Neuronal stem cell (in vitro differentiated cells): ENCODE measurements around the gene CITED1.

Experiments used
- DNase-seq: peaks from one replicate; pipeline ENCODE4 v3.0.0-alpha.2; 2013; ENCODE audit warnings: low spot score
- H2AFZ ChIP-seq: one replicate; pipeline ENCODE4 v1.6.1; 2013; ENCODE audit warnings: mild to moderate bottlenecking, low read length, inconsistent platforms
- H2AK5ac ChIP-seq: 2 replicates; pipeline ENCODE4 v1.6.1; 2013; ENCODE audit warnings: low read depth, mild to moderate bottlenecking, inconsistent platforms, low read length, moderate library complexity, mixed read lengths
- H2BK120ac ChIP-seq: 2 replicates; pipeline ENCODE4 v1.6.1; 2013; ENCODE audit warnings: low read depth, mild to moderate bottlenecking, inconsistent platforms, low read length, moderate library complexity, mixed read lengths
- H2BK12ac ChIP-seq: one replicate; pipeline ENCODE4 v1.6.1; 2013; ENCODE audit warnings: low read length, inconsistent platforms
- H2BK15ac ChIP-seq: 2 replicates; pipeline ENCODE4 v1.6.1; 2013; ENCODE audit warnings: mild to moderate bottlenecking, low read length, inconsistent platforms, mixed read lengths
- H2BK5ac ChIP-seq: one replicate; pipeline ENCODE4 v1.6.1; 2013; ENCODE audit warnings: inconsistent platforms, mild to moderate bottlenecking, low read length, moderate library complexity
- H3K14ac ChIP-seq: one replicate; pipeline ENCODE4 v1.6.1; 2013; ENCODE audit warnings: low read length, inconsistent platforms
- H3K18ac ChIP-seq: 2 replicates; pipeline ENCODE4 v1.6.1; 2013; ENCODE audit warnings: low read length, inconsistent platforms
- H3K23ac ChIP-seq: 2 replicates; pipeline ENCODE4 v1.6.1; 2013; ENCODE audit warnings: low read depth, mild to moderate bottlenecking, mixed read lengths, low read length, inconsistent platforms; ENCODE audit not compliant: poor library complexity
- H3K27ac ChIP-seq: replicated peaks from 3 replicates; pipeline ENCODE4 v1.5.1; 2013; ENCODE audit warnings: low read length, inconsistent platforms
- H3K27me3 ChIP-seq, 3 experiments: 2 replicates each; pipeline ENCODE4 v1.6.1; 2013; ENCODE audit warnings: low read length in 3 of 3, mild to moderate bottlenecking in 2 of 3, inconsistent platforms in 1 of 3, low read depth in 1 of 3, mixed read lengths in 1 of 3, moderate library complexity in 1 of 3; ENCODE audit not compliant: control insufficient read depth in 3 of 3, insufficient read depth in 3 of 3
- H3K36me3 ChIP-seq, 2 donors: replicated peaks in 1 of 2; 2 replicates each; pipeline ENCODE4 v1.6.1; 2013; ENCODE audit warnings: low read length in 2 of 2; ENCODE audit not compliant: control insufficient read depth in 2 of 2, insufficient read depth in 2 of 2
- H3K4ac ChIP-seq: 2 replicates; pipeline ENCODE4 v1.6.1; 2013; ENCODE audit warnings: inconsistent platforms, mild to moderate bottlenecking, low read length, moderate library complexity
- H3K4me1 ChIP-seq, 2 donors: 1 replicate in 1 of 2; 2 replicates in 1 of 2; pipeline ENCODE4 v1.6.1; 2013; ENCODE audit warnings: low read length in 2 of 2, low read depth in 1 of 2; ENCODE audit not compliant: control insufficient read depth in 2 of 2, insufficient read depth in 1 of 2
- H3K4me2 ChIP-seq: one replicate; pipeline ENCODE4 v1.6.1; 2013; ENCODE audit warnings: mild to moderate bottlenecking, low read length, inconsistent platforms; ENCODE audit not compliant: insufficient read depth, poor library complexity, severe bottlenecking
- H3K4me3 ChIP-seq, 2 donors: 2 replicates each; pipeline ENCODE4 v1.5.1; 2013; ENCODE audit warnings: low read length in 2 of 2, mild to moderate bottlenecking in 2 of 2, inconsistent platforms in 1 of 2, moderate library complexity in 1 of 2
- H3K79me1 ChIP-seq: one replicate; pipeline ENCODE4 v1.6.1; 2013; ENCODE audit warnings: low read depth, mild to moderate bottlenecking, inconsistent platforms, low read length, moderate library complexity
- H3K9ac ChIP-seq: one replicate; pipeline ENCODE4 v1.6.1; 2013; ENCODE audit warnings: mild to moderate bottlenecking, low read depth, low read length, inconsistent platforms; ENCODE audit not compliant: poor library complexity
- H3K9me3 ChIP-seq, 2 donors: replicated peaks in 1 of 2; 2 replicates each; pipeline versions ENCODE3 to v1.6.1; 2013; ENCODE audit warnings: low read length in 2 of 2, mild to moderate bottlenecking in 2 of 2, inconsistent platforms in 1 of 2, low read depth in 1 of 2, mixed read lengths in 1 of 2, moderate library complexity in 1 of 2; ENCODE audit not compliant: control insufficient read depth in 2 of 2, insufficient read depth in 1 of 2
- H4K8ac ChIP-seq: one replicate; pipeline ENCODE4 v1.6.1; 2013; ENCODE audit warnings: low read depth, mild to moderate bottlenecking, inconsistent platforms, low read length, moderate library complexity
- H4K91ac ChIP-seq: one replicate; pipeline ENCODE4 v1.6.1; 2013; ENCODE audit warnings: low read length, low read depth, mild to moderate bottlenecking, inconsistent platforms; ENCODE audit not compliant: poor library complexity
- WGBS, 2 donors: extraction: QIAGEN DNeasy Blood & Tissue Kit; methylation state at CpG; one replicate each; pipeline ENCODE4 v1.1.7; 2013; ENCODE audit warnings: missing lambda C conversion rate in 2 of 2, mixed read lengths in 1 of 2; ENCODE audit not compliant: insufficient read length in 2 of 2, insufficient replicate concordance in 1 of 2; ENCODE audit errors: extremely low coverage in 2 of 2; 5-methylcytosine and 5-hydroxymethylcytosine counted together

Gene CITED1

GRCh38 chrX:72268597-72269365, 36.9 kb downstream of the CITED1 start:
- H3K18ac ChIP-seq = no peak overlapping the region
- no peak for DNase-seq
- H2BK15ac ChIP-seq = no peak overlapping the region
- H3K27me3 ChIP-seq = no peaks in the 10 kb centered on the region
- no peak overlapping the region for H2BK120ac ChIP-seq
- H3K4me3 ChIP-seq = no peak overlapping the region
- peaks cover 28 to 73% of the 10 kb centered on the region in 2 donors for H3K36me3 ChIP-seq
- no peak overlapping the region for H4K8ac ChIP-seq
- H3K23ac ChIP-seq = no peak overlapping the region
- H3K4me1 ChIP-seq = no peaks in the 10 kb centered on the region
- H2BK12ac ChIP-seq = no peak overlapping the region
- H3K9me3 ChIP-seq = no peaks in the 10 kb centered on the region
- H3K79me1 ChIP-seq = peaks cover 2% of the 10 kb centered on the region
- H3K9ac ChIP-seq = no peak overlapping the region
- no peak overlapping the region for H3K4me2 ChIP-seq
- H2AK5ac ChIP-seq = no peak overlapping the region
- no peak overlapping the region for H2BK5ac ChIP-seq
- no peak overlapping the region for H3K14ac ChIP-seq
- no CpG with 5 or more reads among the region's 2 CpGs for WGBS, 2 donors
- no peak overlapping the region for H3K27ac ChIP-seq
- no peak overlapping the region for H4K91ac ChIP-seq
- no peak overlapping the region for H3K4ac ChIP-seq
- no peak overlapping the region for H2AFZ ChIP-seq

- Histone ChIP-seq H2AFZ (no peak overlapping the region), H3K4ac (no peak overlapping the region), H2BK120ac (no peak overlapping the region), H4K8ac (no peak overlapping the region), H4K91ac (no peak overlapping the region), H3K9me3 (no peaks in the 10 kb centered on the region), H2AK5ac (no peak overlapping the region), H3K27me3 (no peaks in the 10 kb centered on the region), H3K36me3 (peaks cover 6 to 38% of the 10 kb centered on the region in 2 donors), H3K4me2 (no peak overlapping the region), H3K79me1 (no peaks in the 10 kb centered on the region), H2BK5ac (no peak overlapping the region), H3K23ac (no peak overlapping the region), H3K4me3 (no peak overlapping the region), H3K9ac (no peak overlapping the region), H2BK12ac (no peak overlapping the region), H2BK15ac (no peak overlapping the region), H3K27ac (no peak overlapping the region), H3K18ac (no peak overlapping the region), H3K4me1 (peaks cover 0 to 3% of the 10 kb centered on the region in 2 donors), H3K14ac (no peak overlapping the region)
- no CpG with 5 or more reads among the region's 3 CpGs for WGBS, 2 donors
- no peak for DNase-seq
These were observed 40.5 kb downstream of the CITED1 start for GRCh38 chrX:72265263-72265662.

DNA sequence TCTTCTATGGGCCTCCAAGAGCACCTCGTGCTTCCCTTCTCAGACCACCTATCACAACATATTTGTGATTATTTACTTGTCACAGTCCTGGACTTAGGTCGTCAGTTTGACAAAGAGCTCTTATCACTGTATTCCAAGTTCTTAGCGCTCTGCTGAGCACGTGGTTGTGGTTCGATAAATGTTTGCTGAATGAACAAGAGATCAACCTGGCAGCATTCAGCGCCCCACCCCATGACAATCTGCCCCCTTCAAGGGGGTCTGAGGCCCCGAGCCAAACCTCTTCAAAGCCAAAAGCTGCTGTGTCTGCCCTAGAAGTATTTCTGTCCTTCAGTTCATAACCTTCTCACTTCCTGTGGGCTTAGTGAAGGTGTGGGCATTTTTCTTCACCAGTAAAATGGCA, 43.6 kb downstream of the CITED1 start:
- Histone ChIP-seq H2BK5ac (no peak overlapping the region), H3K4me3 (no peak overlapping the region), H3K23ac (no peak overlapping the region), H2AK5ac (no peak overlapping the region), H4K91ac (no peak overlapping the region), H2AFZ (no peak overlapping the region), H3K27ac (no peak overlapping the region), H3K4me2 (no peak overlapping the region), H3K9me3 (no peaks in the 10 kb centered on the region), H3K4me1 (peaks cover 0 to 3% of the 10 kb centered on the region in 2 donors), H2BK12ac (no peak overlapping the region), H3K79me1 (no peaks in the 10 kb centered on the region), H3K36me3 (peaks cover 0 to 6% of the 10 kb centered on the region in 2 donors), H3K9ac (no peak overlapping the region), H2BK120ac (no peak overlapping the region), H3K4ac (no peak overlapping the region), H3K27me3 (no peaks in the 10 kb centered on the region), H3K14ac (no peak overlapping the region), H2BK15ac (no peak overlapping the region), H3K18ac (no peak overlapping the region), H4K8ac (no peak overlapping the region)
- DNase-seq = no peak
- no CpG with 5 or more reads among the region's 7 CpGs for WGBS, 2 donors

DNA sequence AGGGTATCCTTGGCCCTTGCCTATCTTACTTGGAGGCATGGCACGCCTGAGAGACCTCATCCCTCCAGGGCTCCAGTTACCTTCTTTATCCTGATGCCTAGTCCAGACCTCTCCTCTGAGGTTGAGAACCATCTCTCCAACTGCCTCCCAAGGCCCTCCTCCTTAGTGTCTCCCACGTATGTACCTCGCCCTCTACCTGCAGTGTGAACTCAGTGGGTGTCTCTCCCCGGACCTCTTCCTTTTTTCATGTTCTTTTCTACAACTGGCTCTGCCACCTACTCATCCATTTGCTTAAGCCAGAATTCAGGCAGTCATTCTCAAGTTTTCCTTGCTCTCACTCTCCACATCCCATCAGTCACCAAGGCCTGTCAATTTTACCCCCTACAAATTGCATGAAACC, 45.3 kb downstream of the CITED1 start:
- Histone ChIP-seq H2AK5ac (no peak overlapping the region), H3K27me3 (peaks cover 0 to 3% (median 0%) of the 10 kb centered on the region in 3 experiments), H2AFZ (no peak overlapping the region), H3K4me3 (no peak overlapping the region), H3K9ac (no peak overlapping the region), H3K4me2 (no peak overlapping the region), H3K9me3 (no peaks in the 10 kb centered on the region), H3K18ac (no peak overlapping the region), H2BK5ac (no peak overlapping the region), H3K4ac (no peak overlapping the region), H4K91ac (no peak overlapping the region), H3K27ac (no peak overlapping the region), H3K23ac (no peak overlapping the region), H3K14ac (no peak overlapping the region), H2BK120ac (no peak overlapping the region), H3K79me1 (no peaks in the 10 kb centered on the region), H4K8ac (no peak overlapping the region), H3K4me1 (peaks cover 2 to 3% of the 10 kb centered on the region in 2 donors), H3K36me3 (no peaks in the 10 kb centered on the region), H2BK15ac (no peak overlapping the region), H2BK12ac (no peak overlapping the region)
- no CpG with 5 or more reads among the region's 4 CpGs for WGBS, 2 donors
- DNase-seq = no peak
